ENCODE measurements around the gene CTTNBP2.

- no peak for TF ChIP-seq POLR2A (IDR thresholded peaks at IDR 0.05)
- TF ChIP-seq, protein P1, sequence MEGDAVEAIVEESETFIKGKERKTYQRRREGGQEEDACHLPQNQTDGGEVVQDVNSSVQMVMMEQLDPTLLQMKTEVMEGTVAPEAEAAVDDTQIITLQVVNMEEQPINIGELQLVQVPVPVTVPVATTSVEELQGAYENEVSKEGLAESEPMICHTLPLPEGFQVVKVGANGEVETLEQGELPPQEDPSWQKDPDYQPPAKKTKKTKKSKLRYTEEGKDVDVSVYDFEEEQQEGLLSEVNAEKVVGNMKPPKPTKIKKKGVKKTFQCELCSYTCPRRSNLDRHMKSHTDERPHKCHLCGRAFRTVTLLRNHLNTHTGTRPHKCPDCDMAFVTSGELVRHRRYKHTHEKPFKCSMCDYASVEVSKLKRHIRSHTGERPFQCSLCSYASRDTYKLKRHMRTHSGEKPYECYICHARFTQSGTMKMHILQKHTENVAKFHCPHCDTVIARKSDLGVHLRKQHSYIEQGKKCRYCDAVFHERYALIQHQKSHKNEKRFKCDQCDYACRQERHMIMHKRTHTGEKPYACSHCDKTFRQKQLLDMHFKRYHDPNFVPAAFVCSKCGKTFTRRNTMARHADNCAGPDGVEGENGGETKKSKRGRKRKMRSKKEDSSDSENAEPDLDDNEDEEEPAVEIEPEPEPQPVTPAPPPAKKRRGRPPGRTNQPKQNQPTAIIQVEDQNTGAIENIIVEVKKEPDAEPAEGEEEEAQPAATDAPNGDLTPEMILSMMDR (IDR thresholded peaks at IDR 0.05) = no peak
Measured at GRCh38 chr7:117807676-117808075, 65.6 kb downstream of the CTTNBP2 start.
